ENCODE results near the gene SOX13.

Gene SOX13

DNA sequence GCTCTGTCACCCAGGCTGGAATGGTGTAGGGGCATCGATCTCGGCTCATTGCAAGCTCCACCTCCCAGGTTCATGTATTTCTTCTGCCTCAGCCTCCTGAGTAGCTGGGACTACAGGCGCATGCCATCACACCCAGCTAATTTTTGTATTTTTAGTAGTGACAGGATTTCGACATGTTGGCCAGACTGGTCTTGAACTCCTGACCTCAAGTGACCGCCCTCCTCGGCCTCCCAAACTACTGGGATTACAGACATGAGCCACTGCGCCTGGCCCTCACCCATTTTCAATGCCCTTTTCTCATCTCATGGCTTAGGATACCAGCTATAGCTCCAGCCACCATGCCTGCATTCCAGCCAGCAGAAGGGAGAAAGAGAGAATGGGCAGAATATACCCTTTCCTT lies 12.9 kb upstream of the SOX13 start:
- in situ Hi-C loops (cut with MboI; ENCODE audit: low sequenced_read_pairs), result no loop called here

DNA sequence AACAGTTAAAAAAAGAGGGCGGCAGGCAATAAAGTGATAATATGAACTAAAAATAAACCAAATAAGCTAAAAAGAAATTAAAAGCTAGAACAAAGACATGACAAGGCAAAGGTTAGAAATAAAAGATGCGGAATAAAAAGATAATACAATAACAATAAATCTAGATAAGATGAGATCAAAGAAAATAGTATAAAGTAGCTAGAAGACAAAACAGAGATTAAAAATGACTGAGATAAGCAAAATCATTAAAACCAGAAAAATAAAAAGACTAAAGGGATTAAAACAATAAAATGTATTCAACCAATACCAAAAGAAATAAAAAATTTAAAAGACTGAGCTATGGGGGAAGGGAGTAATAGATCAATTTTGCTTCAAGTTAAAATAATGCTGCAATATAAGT lies 10.8 kb upstream of the SOX13 start:
- in situ Hi-C loops (cut with MboI; ENCODE audit: low sequenced_read_pairs), result no loop called here

DNA sequence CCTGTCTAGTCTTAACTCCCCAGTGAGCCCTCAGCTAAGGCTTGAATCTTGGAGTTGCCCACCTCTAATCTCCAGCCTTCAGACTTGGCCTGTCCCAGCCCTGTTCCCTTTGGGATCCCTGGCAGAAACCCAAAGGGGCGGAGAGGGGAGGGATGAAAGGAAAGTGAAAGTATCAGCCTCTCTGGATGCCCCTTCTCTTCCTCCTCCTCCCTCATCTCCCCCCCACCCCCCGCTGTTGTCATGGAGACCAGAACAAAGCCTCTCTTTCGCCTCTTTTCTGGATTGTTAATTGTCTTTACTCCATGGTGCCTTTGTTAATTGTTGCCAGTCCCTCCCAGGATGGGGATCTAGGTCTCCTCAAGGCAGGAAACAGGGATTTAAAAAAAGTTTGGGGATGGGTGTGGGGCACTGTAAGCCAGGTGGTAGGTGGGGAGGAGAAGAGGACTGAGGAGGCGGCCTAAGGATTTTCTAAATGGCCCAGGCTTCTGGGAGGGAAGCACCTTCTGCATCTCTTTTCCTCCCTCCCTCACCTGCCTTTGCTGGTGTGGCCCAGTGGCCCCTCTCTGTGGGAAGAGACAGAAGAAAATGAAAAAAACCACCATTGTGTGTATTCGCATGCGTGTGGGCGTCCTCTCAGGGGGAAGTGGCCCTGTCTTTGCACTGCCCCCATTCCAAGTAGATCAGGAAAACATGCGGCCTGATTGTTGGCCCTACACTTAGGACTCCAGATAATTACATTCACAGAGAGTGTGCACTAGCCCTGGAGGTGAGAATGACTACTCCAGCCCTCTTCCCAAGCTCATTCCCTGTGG lies 7.5 kb upstream of the SOX13 start:
- in situ Hi-C loops (cut with MboI; ENCODE audit: low sequenced_read_pairs), result no loop called here

DNA sequence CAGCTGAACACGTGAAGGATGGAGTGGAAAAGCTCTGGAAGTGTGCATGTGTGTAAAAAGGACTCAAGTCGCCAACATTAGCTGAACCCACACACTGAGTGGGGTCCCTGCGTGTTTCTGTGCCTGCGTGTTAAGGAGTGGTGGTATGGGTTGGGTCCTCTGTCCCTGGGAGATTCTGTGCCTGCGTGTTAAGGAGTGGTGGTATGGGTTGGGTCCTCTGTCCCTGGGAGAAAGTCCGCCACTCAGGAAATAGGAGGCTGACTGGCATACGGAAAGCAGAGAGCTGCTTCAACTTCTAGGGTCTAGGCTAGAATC lies 7.0 kb upstream of the SOX13 start:
- in situ Hi-C loops (cut with MboI; ENCODE audit: low sequenced_read_pairs), result no loop called here

DNA sequence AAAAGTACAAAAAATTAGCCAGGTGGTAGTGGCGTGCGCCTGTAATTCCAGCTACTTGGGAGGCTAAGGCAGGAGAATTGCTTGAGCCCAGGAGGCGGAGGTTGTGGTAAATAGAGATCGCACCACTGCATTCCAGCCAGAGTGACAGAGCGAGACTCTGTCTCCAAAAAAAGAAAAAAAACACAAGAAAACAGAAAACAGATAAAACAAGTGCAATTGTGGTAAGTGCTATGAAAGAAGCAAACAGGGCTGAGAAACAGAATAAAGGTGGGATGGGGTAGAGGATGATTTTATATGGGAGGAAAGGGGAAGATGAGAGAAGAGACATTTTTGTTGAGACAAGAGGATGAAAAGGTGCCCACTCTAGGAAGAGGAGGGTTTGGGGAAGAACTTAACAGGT lies 5.0 kb upstream of the SOX13 start:
- in situ Hi-C loops (cut with MboI; ENCODE audit: low sequenced_read_pairs), result no loop called here

DNA sequence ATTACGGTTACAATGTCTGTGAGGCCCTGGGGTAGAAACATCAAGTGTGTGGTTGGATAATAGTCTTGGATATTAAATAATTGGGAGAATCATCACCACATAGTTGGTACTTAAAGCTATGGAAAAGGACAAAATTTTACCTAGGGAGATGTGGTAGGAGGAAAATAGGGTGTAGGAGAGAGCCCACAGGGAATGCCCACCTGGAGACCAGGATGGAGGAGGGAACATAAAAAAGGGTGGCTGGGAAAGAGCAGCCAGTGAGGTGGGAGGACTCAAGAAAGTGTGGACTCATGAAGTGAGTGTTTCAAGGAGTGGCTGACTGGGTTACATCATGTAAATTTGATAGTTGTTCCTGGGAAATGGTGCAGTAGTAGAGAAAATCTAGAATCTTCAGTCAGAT lies 3.0 kb upstream of the SOX13 start:
- in situ Hi-C loops (cut with MboI; ENCODE audit: low sequenced_read_pairs), result no loop called here

DNA sequence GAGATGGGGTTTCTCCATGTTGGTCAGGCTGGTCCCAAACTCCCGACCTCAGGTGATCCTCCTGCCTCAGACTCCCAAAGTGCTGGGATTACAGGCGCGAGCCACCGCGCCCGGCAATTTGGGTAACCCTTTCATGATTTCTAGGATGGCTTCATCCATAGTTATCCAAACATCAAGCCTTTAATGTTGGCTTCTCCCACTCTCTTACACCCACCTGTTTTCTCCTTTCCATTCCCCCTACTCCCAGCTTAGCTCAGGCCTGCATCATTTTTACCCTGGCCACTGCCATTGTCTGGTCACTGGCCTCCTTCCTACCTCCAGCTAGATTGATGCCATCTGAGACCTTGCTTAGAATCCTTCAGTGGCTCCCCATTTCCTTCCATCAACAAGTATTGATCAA lies 2.0 kb upstream of the SOX13 start:
- in situ Hi-C loops (cut with MboI; ENCODE audit: low sequenced_read_pairs), result no loop called here

DNA sequence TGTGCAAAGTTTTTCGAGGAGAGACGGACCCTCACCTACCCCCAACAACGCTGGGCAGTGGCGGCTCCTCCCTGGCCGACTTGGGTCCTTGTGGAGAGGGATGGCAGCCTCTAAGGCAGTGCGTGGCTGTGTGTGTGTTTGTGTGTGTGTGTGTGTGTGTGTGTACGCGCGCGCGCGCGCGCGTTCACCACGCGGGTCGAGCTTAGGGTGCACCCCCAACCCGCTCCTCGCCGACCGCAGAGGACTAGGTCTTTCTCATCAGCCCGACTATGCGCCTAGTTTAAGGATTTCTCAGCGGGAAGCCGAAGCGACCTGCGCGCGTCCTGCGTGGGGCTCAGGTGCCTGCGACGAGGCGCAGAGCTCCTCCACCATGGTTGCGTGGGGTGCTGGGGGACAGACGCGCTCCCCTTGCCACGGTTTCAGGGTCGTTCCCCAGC lies 940 bp downstream of the SOX13 start:
- in situ Hi-C loops (cut with MboI; ENCODE audit: low sequenced_read_pairs), result no loop called here

DNA sequence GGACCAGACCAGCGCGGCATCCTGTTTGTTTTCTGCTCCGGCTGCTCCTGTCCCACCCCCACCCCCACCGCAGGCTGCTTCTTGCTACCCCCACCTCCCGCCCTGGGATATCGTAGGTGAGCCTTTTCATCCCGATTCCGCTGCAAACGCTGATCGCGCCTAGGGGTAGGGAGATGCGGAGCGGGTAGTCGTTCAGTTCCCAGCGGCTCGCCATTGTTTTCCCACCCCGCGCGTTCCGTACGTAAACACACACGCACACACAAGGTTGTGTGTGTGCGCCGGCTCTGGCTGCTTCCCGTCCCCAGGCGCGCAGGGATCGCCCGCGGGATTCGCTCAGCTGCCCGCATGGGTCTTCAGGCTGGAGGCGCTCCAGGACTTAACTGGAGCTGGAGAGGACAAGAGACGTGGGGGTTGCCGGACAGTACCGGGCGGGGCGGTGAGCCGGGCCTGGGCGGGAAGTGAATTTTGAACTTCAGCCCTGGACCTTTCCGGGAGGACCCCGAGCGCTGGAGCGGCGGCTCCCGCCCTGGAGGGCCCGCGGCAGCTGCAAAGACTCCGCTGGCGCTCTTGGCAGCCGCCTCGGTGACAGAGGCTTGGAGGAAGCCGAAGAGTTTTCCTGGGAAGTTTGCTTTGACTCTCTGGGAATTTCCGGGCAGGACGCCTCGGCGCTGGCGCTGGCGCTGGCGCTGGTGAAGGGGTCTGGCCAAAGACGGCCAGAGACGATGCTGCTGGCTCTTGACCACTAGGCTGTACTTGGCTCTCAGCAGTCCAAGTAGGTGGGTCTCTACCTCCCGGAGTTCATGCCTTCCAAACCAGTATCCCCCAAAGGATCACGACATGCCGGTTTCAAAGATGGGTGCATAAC lies 1.6 kb downstream of the SOX13 start:
- in situ Hi-C loops (cut with MboI; ENCODE audit: low sequenced_read_pairs), result no loop called here

DNA sequence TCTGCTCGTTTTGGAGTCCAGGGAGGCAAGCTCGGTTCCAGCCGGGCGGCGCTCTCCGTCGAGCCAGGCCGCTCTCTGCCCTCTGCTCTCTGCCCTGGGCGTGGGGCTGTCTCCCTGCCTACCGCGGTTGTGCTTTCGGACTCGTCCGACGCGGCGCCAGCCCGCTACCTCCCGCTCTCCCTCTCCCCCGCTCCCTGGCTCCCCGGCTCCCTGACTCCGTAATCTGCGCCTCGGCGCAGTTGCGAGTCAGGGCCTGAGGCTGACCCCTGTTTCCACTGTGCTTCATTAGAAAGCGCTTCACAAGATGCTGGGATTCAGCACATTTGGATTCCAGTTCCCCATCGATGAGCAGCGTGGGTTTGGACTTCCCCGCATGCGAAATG lies 2.2 kb downstream of the SOX13 start:
- in situ Hi-C loops (cut with MboI; ENCODE audit: low sequenced_read_pairs), result no loop called here

DNA sequence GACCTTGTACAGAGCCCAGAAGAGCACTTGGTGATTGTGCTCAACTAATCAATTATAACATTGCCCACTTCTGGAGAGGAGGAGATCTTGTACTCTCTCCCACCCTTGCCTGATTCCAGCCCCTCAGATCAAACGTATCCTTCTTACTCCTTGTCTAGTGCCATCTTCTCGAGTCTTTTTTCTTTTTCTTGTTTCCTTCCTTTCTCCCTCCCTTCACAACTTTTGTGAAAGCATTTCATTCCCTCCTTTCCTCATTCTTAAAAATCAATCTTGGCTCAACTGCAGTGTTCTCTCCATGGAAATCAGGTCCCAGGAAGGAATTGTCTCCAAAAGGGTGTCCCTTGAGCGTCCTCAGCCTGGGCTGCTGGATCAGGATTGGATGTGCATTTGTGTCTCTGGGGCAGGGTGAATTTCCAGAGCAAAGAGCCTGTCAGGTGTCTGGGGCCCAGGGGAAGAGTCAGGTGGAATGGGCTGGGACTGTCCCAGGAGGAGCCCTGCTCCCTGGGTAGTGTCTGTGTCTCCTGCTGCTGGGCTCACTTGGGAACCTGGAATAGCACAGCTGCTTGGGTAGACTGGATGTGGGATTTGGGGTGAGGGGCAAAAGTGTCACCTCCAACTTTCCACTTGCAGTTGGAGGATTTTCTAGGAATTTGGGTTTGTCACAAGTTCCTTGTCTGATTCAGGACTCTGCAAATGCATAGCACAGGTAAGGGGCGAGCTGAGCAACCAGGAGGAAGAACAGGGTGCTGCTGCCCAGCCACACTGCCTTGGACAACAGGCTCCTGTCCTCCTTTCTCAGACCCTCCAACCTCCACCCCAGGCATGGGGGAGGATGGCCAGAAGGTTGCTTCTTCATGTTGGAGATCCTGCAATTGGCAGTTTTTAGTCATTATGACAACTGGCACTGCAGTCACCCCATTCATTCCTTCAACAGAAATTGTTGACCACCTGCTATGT lies 3.3 kb downstream of the SOX13 start:
- in situ Hi-C loops (cut with MboI; ENCODE audit: low sequenced_read_pairs), result no loop called here

DNA sequence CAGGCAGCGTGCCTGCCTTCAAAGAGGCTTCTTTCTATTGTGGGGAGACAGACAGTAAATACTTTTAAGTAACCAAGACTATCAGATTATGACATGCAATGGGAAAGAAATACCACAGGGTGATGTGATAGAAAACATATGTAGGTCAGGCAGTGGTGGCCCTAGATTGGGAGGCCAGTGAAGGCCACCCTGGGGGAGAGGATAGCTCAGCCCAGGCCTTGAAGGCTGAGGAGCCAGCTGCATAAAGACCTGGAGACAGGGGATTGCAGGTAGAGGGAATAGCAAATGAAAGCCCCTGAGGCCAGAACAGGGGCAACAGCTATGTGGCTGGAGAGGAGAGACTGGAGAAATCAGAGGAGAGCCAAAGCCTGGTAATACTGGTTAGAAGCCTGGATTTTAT lies 4.0 kb downstream of the SOX13 start:
- in situ Hi-C loops (cut with MboI; ENCODE audit: low sequenced_read_pairs), result no loop called here

DNA sequence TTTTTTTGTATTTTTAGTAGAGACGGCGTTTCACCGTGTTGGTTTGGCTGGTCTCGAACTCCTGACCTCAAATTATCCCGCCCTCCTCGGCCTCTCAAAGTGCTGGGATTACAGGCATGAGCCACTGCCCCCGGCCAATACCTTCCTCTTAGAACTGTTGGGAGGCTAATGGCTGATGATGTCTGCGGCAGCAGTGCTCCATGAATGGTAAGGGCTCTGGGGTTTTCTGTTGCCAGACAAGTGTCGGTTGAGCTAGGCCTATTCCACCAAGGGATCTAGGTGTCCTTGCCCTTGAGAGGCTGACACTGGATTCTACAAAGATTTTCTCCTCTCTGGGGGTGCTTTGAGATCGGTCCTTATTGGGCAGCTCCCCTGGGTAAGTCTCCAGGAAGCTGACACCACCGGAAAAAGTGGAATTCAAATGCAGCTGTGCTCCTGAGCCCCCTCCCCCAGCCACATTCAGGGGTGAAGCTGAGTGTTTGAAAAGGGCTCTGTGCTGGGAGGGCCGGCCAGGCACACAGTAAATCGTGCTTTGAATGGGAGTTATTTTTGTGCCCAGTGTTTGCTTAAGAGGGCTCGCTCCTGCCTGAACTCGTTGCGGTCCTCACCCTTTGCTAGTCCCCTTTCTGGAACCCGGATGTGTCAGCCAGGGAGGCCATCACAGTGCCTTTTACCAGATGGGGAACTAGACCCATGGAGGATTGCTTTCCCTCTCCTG lies 5.2 kb downstream of the SOX13 start:
- in situ Hi-C loops (cut with MboI; ENCODE audit: low sequenced_read_pairs), result no loop called here

DNA sequence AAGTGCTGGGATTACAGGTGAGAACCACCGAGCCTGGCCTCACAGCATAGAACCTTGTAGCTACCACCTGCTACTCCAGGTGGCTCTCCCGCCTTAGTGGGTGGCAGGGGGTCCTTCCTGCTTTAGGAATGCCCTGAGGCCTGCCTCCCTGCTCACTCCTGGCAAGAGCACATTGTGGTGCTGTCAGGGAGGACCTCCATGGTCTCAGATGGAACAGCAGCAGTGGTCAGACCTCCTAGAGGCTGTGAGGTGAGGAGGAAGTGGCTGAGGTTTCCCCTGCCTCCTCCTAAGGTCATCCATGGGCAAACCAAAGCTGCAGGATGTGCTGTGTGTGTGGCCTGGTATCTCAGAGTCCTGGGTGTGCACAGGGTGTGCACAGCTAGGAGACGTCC lies 6.7 kb downstream of the SOX13 start:
- in situ Hi-C loops (cut with MboI; ENCODE audit: low sequenced_read_pairs), result no loop called here

DNA sequence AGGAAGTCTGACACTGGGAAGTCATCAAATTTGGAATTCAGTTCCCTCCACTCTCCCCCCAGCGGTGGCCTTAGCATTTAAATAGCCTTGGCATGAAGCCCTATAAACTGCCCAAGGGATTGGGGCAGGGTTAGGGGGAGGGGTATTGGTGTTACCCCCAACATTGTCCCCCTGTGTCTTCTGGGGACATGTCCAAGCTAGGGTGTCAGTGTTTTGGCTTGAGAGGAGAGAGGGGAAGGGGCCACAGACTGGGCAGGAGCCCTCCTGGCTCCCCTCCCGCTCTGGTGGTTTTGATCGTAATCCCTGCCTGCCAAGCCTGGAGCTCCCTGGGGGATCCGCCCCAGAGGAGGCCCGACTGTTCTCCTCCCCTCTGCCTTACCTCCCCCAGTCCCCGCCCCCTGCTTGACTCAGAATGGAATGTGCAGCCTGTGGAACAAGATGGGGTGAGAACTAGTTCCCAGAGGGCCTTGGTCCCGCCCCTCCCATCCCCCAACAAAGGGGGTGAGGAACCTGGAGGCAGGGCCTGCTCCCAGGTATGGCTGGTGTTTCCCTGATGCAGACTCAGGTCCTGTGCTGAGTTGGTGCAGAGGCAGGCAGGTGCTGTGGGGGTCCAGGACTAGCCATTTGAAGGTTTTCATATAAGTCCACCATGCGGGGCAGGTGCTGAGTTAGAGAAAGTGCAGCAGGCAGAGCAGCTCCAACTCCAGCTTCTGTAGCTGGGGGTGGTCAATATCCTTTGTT lies 7.4 kb downstream of the SOX13 start:
- in situ Hi-C loops (cut with MboI; ENCODE audit: low sequenced_read_pairs), result no loop called here

DNA sequence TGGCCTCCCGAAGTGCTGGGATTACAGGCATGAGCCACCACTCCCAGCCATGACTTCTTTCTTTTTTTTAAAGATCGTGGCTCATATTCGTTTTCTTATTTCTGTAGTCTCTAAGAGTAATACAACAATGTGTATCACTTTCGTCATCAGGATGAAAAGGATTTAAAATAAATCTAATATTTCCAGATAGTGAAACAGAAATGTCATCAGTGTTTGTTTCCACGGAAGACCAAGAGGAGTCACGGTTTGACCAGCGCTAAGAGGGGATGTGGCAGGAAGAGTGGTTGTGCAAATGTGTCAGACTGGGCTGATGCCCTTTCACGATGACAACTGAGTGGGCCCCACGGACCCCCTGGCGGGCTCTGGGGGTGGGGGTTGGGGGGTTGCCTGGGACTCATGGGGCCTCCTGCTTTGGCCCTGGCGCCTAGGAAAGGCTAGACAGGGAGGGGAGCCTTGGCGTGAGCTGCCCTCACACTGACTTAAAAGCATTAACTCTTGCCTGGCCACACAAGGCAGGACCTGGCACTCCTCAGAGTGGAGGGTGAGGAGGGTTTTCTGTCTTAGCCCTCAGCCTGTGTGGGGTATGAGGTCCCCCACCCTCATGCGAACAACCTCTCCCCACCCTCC lies 8.4 kb downstream of the SOX13 start:
- in situ Hi-C loops (cut with MboI; ENCODE audit: low sequenced_read_pairs), result no loop called here

DNA sequence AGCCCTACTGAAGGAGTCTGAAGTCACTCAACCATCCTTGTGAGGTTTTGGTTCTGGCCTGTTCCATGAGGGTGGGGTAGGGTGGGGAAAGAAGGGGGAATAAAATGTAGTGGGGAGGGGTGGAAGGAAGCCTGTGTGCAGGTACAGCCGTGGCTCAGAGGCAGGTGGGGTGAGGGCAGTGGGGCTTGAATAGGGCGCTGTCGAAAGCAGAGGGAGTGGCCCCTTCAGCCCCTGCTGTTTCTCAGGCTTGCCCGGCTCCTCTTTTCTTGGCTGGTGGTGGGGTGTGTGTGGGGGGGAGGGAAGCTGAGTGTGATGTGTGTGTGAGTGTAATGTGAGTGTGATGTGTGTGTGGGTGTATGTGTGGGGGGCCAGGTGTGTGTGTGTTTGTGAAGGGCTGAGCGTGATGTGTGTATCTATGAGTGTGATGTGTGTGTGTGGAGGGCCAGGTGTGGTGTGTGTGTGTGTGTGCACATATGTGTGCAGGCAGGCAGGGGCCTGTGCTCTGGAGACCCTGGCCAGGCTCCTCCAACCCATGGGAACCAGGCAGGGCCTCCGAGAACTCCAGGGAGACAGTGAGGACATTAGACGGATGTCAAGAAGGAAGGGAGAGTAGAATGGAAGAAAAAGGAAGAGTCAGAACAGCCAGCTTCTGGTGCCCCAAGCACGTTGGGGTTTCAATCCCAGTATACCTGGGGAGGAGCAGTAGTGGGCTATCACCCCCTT lies 9.0 kb downstream of the SOX13 start:
- in situ Hi-C loops (cut with MboI; ENCODE audit: low sequenced_read_pairs), result no loop called here

DNA sequence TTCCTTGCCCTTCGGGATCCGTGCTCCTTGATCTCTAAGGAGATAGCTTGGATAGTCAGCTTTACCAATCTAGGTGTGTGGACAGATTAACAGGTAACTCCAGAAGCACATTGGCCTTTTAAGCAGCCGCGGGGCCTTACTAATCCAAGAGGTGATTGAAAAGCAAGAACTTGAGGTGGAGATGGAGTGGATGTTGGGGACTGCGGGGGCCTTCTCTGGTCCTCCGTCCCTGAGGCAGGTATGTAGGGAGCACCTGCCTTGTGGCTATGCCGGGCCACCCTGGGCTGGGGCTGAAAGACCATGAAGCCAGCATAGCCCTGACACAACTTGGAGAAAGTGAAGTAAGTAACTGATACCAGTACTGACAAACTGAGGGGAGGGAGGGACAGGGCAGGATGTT lies 10.6 kb downstream of the SOX13 start:
- in situ Hi-C loops (cut with MboI; ENCODE audit: low sequenced_read_pairs), result no loop called here

DNA sequence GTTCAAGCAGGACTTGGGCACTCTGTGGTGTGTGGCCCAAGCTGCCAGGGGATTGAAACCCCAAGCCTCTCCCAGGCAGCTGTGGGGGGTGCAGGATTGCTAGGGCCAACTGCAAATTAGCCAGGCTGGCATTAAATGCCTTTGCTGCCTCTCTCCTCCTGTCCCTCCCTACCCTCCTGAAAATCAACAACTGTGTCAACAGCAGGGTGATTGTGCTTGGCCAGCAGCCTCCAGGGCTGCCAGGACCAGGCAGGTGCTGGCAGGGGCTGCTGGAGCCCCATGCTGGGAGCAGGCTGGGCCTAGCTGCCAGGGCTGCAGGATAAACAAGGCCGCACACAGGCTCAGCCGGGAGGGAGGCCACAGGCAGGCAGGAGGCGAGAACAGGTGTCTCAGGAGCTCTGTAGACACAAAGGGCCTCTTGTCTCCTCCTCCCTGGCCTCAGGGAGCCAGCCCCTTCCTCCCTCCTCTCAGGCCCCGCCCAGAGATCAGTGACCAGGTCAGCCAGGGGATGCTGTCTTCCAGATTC lies 11.4 kb downstream of the SOX13 start:
- in situ Hi-C loops (cut with MboI; ENCODE audit: low sequenced_read_pairs), result no loop called here

Measured in HL-60/S4 (cell line).